Astrocyte (in vitro differentiated cells and primary cell): ENCODE measurements around the gene PTPRN2.

Experiments used
- CTCF ChIP-seq: IDR thresholded peaks from 2 replicates; pipeline ENCODE4 v1.5.1; 2011; ENCODE audit warnings: low read depth, mild to moderate bottlenecking, inconsistent platforms, low read length, moderate library complexity; ENCODE audit not compliant: insufficient read depth
- EZH2 ChIP-seq: IDR thresholded peaks from 2 replicates; pipeline ENCODE4 v1.6.1; 2012; ENCODE audit warnings: mild to moderate bottlenecking, low read length, inconsistent platforms; ENCODE audit not compliant: insufficient read depth

- TF ChIP-seq CTCF (no peak), EZH2 (no peak)
Observed at GRCh38 chr7:157795199-157795598, 792.4 kb downstream of the PTPRN2 start.
